ENCODE results near the gene NRCAM. TPM values are rescaled to one million over a fixed set of nuclear protein-coding genes. Genes with fewer than 3 reads are reported as not detected.

The NRCAM gene
- total RNA-seq, 1 donor from 2014 or later: 33.2 TPM

GRCh38 chr7:108464743-108465142 is 8.5 kb upstream of the NRCAM start:
- no peak for DNase-seq (ENCODE audit: low read depth, low spot score)
- peaks cover 10% of the 10 kb centered on the region for H3K27me3 Mint-ChIP-seq (ENCODE audit: low read depth)
- TF ChIP-seq, protein P1, sequence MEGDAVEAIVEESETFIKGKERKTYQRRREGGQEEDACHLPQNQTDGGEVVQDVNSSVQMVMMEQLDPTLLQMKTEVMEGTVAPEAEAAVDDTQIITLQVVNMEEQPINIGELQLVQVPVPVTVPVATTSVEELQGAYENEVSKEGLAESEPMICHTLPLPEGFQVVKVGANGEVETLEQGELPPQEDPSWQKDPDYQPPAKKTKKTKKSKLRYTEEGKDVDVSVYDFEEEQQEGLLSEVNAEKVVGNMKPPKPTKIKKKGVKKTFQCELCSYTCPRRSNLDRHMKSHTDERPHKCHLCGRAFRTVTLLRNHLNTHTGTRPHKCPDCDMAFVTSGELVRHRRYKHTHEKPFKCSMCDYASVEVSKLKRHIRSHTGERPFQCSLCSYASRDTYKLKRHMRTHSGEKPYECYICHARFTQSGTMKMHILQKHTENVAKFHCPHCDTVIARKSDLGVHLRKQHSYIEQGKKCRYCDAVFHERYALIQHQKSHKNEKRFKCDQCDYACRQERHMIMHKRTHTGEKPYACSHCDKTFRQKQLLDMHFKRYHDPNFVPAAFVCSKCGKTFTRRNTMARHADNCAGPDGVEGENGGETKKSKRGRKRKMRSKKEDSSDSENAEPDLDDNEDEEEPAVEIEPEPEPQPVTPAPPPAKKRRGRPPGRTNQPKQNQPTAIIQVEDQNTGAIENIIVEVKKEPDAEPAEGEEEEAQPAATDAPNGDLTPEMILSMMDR (conservative IDR thresholded peaks at IDR 0.05): no peak
- no peak overlapping the region for H3K27ac Mint-ChIP-seq (ENCODE audit: unreplicated experiment)
- peaks cover 2% of the 10 kb centered on the region for H3K9me3 Mint-ChIP-seq
- no peak overlapping the region for H3K4me3 Mint-ChIP-seq
- H3K36me3 Mint-ChIP-seq (ENCODE audit: low read depth): no peaks in the 10 kb centered on the region
- H3K4me1 Mint-ChIP-seq: peaks cover 12% of the 10 kb centered on the region

DNA sequence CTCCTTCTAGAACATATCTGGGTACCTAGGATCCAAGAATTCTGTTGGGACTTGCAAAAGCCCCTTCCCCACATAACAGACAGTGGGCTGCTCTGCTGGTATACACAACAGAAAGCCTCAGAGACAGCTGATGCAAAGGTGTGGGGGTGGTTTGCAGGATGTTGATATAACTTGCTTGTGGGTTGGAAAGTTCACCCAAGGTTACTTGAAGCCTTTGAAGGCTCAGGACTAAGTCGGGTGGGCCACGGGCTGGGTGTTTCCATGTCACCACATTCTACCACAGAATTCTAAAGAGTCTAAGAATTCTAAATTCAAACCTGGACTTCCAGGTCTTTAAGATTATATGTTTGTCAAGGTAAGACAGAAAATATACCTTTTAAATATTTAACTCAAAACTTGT is 7.4 kb upstream of the NRCAM start:
- H3K9me3 Mint-ChIP-seq: peaks cover 2% of the 10 kb centered on the region
- H3K36me3 Mint-ChIP-seq (ENCODE audit: low read depth): no peaks in the 10 kb centered on the region
- TF ChIP-seq, protein P1 (conservative IDR thresholded peaks at IDR 0.05): no peak
- H3K4me3 Mint-ChIP-seq: no peak overlapping the region
- H3K27ac Mint-ChIP-seq (ENCODE audit: unreplicated experiment): no peak overlapping the region
- peaks cover 13% of the 10 kb centered on the region for H3K4me1 Mint-ChIP-seq
- peaks cover 15% of the 10 kb centered on the region for H3K27me3 Mint-ChIP-seq (ENCODE audit: low read depth)
- DNase-seq (ENCODE audit: low read depth, low spot score): no peak

DNA sequence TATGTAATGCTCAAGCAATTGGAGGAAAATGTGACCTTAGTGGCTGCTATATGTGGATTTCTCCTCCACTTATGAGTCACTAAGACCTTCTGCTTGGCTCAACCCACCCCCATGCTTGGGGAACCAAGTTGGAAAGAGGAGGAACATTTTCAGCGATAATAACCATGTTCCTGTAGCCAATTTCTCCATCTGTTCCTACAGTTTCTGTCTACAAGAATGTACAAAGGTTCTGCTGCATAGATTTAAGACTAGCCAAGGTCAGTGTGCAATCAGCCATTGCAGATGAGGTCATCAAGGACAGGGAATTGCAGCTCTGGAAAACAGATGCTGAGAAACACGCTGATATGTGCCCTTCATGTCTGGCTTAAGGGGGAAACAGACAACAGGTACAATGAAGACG is 5.6 kb upstream of the NRCAM start:
- no peak overlapping the region for H3K27ac Mint-ChIP-seq (ENCODE audit: unreplicated experiment)
- H3K36me3 Mint-ChIP-seq (ENCODE audit: low read depth): no peaks in the 10 kb centered on the region
- peaks cover 11% of the 10 kb centered on the region for H3K4me1 Mint-ChIP-seq
- TF ChIP-seq, protein P1 (conservative IDR thresholded peaks at IDR 0.05): no peak
- DNase-seq (ENCODE audit: low read depth, low spot score): no peak
- peaks cover 32% of the 10 kb centered on the region for H3K27me3 Mint-ChIP-seq (ENCODE audit: low read depth)
- peaks cover 2% of the 10 kb centered on the region for H3K9me3 Mint-ChIP-seq
- no peak overlapping the region for H3K4me3 Mint-ChIP-seq

DNA sequence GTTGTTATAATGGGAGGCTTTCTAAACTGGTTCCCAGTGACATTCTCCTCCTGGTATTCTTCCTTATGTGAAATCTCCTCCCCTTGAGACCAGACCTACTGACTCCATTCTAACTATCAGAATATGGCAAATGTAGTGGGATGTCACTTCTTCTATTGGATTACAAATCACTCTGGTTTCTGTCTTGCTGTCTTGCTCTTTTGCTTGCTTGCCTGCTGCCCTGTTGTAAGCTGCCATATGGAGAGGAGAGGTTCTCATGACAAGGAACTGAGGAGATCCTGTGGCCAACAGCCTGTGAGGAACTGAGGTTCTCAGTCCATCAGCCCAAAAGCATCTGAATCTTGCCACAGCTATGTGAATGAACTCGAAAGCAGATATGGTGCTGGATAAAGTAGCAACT is 4.7 kb upstream of the NRCAM start:
- H3K9me3 Mint-ChIP-seq: no peaks in the 10 kb centered on the region

GRCh38 chr7:108459922-108460551 is 3.8 kb upstream of the NRCAM start:
- DNase-seq (ENCODE audit: low read depth, low spot score): no peak
- Mint-ChIP-seq H3K27ac (ENCODE audit: unreplicated experiment) (peak overlapping the region; percentile 23), H3K4me3 (peak overlapping the region; percentile 58), H3K9me3 (no peaks in the 10 kb centered on the region), H3K27me3 (ENCODE audit: low read depth) (peaks cover 35% of the 10 kb centered on the region), H3K36me3 (ENCODE audit: low read depth) (no peaks in the 10 kb centered on the region), H3K4me1 (peaks cover 13% of the 10 kb centered on the region)
- TF ChIP-seq, protein P1 (conservative IDR thresholded peaks at IDR 0.05): peak; percentile 73

More for the DNA sequence above, 4.7 kb upstream of the NRCAM start:
- Mint-ChIP-seq H3K27ac (ENCODE audit: unreplicated experiment) (no peak overlapping the region), H3K4me1 (peaks cover 13% of the 10 kb centered on the region), H3K36me3 (ENCODE audit: low read depth) (no peaks in the 10 kb centered on the region), H3K4me3 (no peak overlapping the region), H3K27me3 (ENCODE audit: low read depth) (peaks cover 34% of the 10 kb centered on the region)
- no peak for DNase-seq (ENCODE audit: low read depth, low spot score)
- TF ChIP-seq, protein P1 (conservative IDR thresholded peaks at IDR 0.05): no peak
